Iris pigment epithelial cell (primary cell): ENCODE data around the gene ANKRD44.
A peak's percentile ranks its signal among the peaks of the same experiment; 100 is the strongest.

Experiments
- DNase-seq: peaks from one replicate; pipeline ENCODE4 v3.0.0-alpha.2; 2011; ENCODE audit warnings: low read depth

The ANKRD44 gene

GRCh38 chr2:196987298-196987648, 323.3 kb downstream of the ANKRD44 start:
- peak; percentile 52 for DNase-seq

GRCh38 chr2:196985511-196986183, 324.9 kb downstream of the ANKRD44 start:
- DNase-seq, result no peak

- no peak for DNase-seq
Observed at GRCh38 chr2:196984903-196985302, 325.7 kb downstream of the ANKRD44 start.

- DNase-seq, result peak; percentile 83
Observed at GRCh38 chr2:196983934-196984333, 326.6 kb downstream of the ANKRD44 start.

- DNase-seq, result no peak
Observed at GRCh38 chr2:196980473-196980872, 330.1 kb downstream of the ANKRD44 start.

GRCh38 chr2:196980001-196980400, 330.6 kb downstream of the ANKRD44 start:
- no peak for DNase-seq

GRCh38 chr2:196977507-196977906, 333.1 kb downstream of the ANKRD44 start:
- peak; percentile 41 for DNase-seq

GRCh38 chr2:196974970-196975369, 335.6 kb downstream of the ANKRD44 start:
- no peak for DNase-seq

GRCh38 chr2:196971574-196972279, 338.9 kb downstream of the ANKRD44 start:
- DNase-seq, result no peak

- no peak for DNase-seq
Observed at GRCh38 chr2:196970099-196970498, 340.5 kb downstream of the ANKRD44 start.

- DNase-seq, result no peak
Observed at GRCh38 chr2:196968516-196968915, 342.1 kb downstream of the ANKRD44 start.

- DNase-seq, result no peak
Observed at GRCh38 chr2:196967775-196968174, 342.8 kb downstream of the ANKRD44 start.

- DNase-seq, result peak; percentile 69
Observed at GRCh38 chr2:196967116-196967515, 343.5 kb downstream of the ANKRD44 start.

GRCh38 chr2:196966061-196966460, 344.5 kb downstream of the ANKRD44 start:
- no peak for DNase-seq

GRCh38 chr2:196965651-196966050, 344.9 kb downstream of the ANKRD44 start:
- DNase-seq, result no peak

GRCh38 chr2:196963961-196964360, 346.6 kb downstream of the ANKRD44 start:
- DNase-seq, result no peak

- no peak for DNase-seq
Observed at GRCh38 chr2:196963043-196963442, 347.5 kb downstream of the ANKRD44 start.

GRCh38 chr2:196962325-196962724, 348.3 kb downstream of the ANKRD44 start:
- DNase-seq, result no peak

GRCh38 chr2:196961889-196962288, 348.7 kb downstream of the ANKRD44 start:
- no peak for DNase-seq

GRCh38 chr2:196959734-196960338, 350.7 kb downstream of the ANKRD44 start:
- peak; percentile 21 for DNase-seq

GRCh38 chr2:196959281-196959680, 351.3 kb downstream of the ANKRD44 start:
- DNase-seq, result no peak

- DNase-seq, result no peak
Observed at GRCh38 chr2:196957881-196958525, 352.6 kb downstream of the ANKRD44 start.

GRCh38 chr2:196957442-196957841, 353.1 kb downstream of the ANKRD44 start:
- no peak for DNase-seq
